Measurements from ENCODE around the gene COL4A1. TPM values are rescaled to one million over a fixed set of nuclear protein-coding genes. Genes with fewer than 3 reads are reported as not detected.

The COL4A1 gene
- total RNA-seq, 1 donor from 2014 or later: 65.2 TPM

- no peak for DNase-seq (ENCODE audit: low spot score in 2 of 2)
- FAIRE-seq: no peak
These were observed 25.8 kb downstream of the COL4A1 start for GRCh38 chr13:110280985-110281688.

- no peak for DNase-seq (ENCODE audit: low spot score in 2 of 2)
These were observed 26.6 kb downstream of the COL4A1 start for GRCh38 chr13:110280231-110280813.

GRCh38 chr13:110279684-110280083 is 27.3 kb downstream of the COL4A1 start:
- no peak for DNase-seq (ENCODE audit: low spot score in 2 of 2)

More at GRCh38 chr13:110280231-110280813, 26.6 kb downstream of the COL4A1 start:
- FAIRE-seq: no peak

GRCh38 chr13:110278859-110279258 is 28.1 kb downstream of the COL4A1 start:
- no peak for DNase-seq (ENCODE audit: low spot score in 2 of 2)
- FAIRE-seq: no peak

More at GRCh38 chr13:110279684-110280083, 27.3 kb downstream of the COL4A1 start:
- FAIRE-seq: no peak

GRCh38 chr13:110277357-110277975 is 29.5 kb downstream of the COL4A1 start:
- DNase-seq (ENCODE audit: low spot score in 2 of 2) (no peak), FAIRE-seq (no peak)

GRCh38 chr13:110276553-110276950 is 30.4 kb downstream of the COL4A1 start:
- no peak for DNase-seq (ENCODE audit: low spot score in 2 of 2)
- no peak for FAIRE-seq

- DNase-seq (ENCODE audit: low spot score in 2 of 2) (no peak), FAIRE-seq (no peak)
These were observed 30.9 kb downstream of the COL4A1 start for GRCh38 chr13:110275931-110276552.

- no peak for FAIRE-seq
- DNase-seq (ENCODE audit: low spot score in 2 of 2): no peak
These were observed 32.3 kb downstream of the COL4A1 start for GRCh38 chr13:110274687-110275086.

- no peak for DNase-seq (ENCODE audit: low spot score in 2 of 2)
- FAIRE-seq: no peak
These were observed 33.7 kb downstream of the COL4A1 start for GRCh38 chr13:110273254-110273653.

GRCh38 chr13:110272651-110273050 is 34.3 kb downstream of the COL4A1 start:
- no peak for FAIRE-seq

GRCh38 chr13:110272227-110272626 is 34.7 kb downstream of the COL4A1 start:
- DNase-seq (ENCODE audit: low spot score in 2 of 2) (no peak), FAIRE-seq (no peak)

More at GRCh38 chr13:110272651-110273050, 34.3 kb downstream of the COL4A1 start:
- no peak for DNase-seq (ENCODE audit: low spot score in 2 of 2)

GRCh38 chr13:110271313-110271712 is 35.6 kb downstream of the COL4A1 start:
- DNase-seq (ENCODE audit: low spot score in 2 of 2): no peak
- no peak for FAIRE-seq

- DNase-seq (ENCODE audit: low spot score in 2 of 2): no peak
- FAIRE-seq: no peak
These were observed 36.5 kb downstream of the COL4A1 start for GRCh38 chr13:110270507-110270906.

- no peak for FAIRE-seq
- no peak for DNase-seq (ENCODE audit: low spot score in 2 of 2)
These were observed 37.3 kb downstream of the COL4A1 start for GRCh38 chr13:110269509-110270185.

GRCh38 chr13:110268576-110269185 is 38.3 kb downstream of the COL4A1 start:
- DNase-seq (ENCODE audit: low spot score in 2 of 2) (no peak), FAIRE-seq (no peak)

GRCh38 chr13:110268061-110268460 is 38.9 kb downstream of the COL4A1 start:
- FAIRE-seq (no peak), DNase-seq (ENCODE audit: low spot score in 2 of 2) (no peak)

GRCh38 chr13:110266983-110267382 is 40.0 kb downstream of the COL4A1 start:
- DNase-seq (ENCODE audit: low spot score in 2 of 2) (no peak), FAIRE-seq (no peak)

- FAIRE-seq: no peak
- no peak for DNase-seq (ENCODE audit: low spot score in 2 of 2)
These were observed 40.5 kb downstream of the COL4A1 start for GRCh38 chr13:110266431-110266809.

- DNase-seq (ENCODE audit: low spot score in 2 of 2) (no peak), FAIRE-seq (no peak)
These were observed 41.1 kb downstream of the COL4A1 start for GRCh38 chr13:110265682-110266430.

- FAIRE-seq (no peak), DNase-seq (ENCODE audit: low spot score in 2 of 2) (no peak)
These were observed 41.6 kb downstream of the COL4A1 start for GRCh38 chr13:110265341-110265681.
